ENCODE data around the gene CADM2.

Gene CADM2

GRCh38 chr3:85210540-85210939 is 251.8 kb downstream of the CADM2 start:
- no peak for DNase-seq (ENCODE audit: low read depth)
- TF ChIP-seq CTCF (conservative IDR thresholded peaks at IDR 0.05; ENCODE audit: low read depth, low read length): no peak
- H3K4me3 ChIP-seq (ENCODE audit: low read length): no peak overlapping the region

GRCh38 chr3:85228966-85229365 is 270.2 kb downstream of the CADM2 start:
- no peak overlapping the region for H3K4me3 ChIP-seq (ENCODE audit: low read length)
- no peak for DNase-seq (ENCODE audit: low read depth)
- TF ChIP-seq CTCF (conservative IDR thresholded peaks at IDR 0.05; ENCODE audit: low read depth, low read length): no peak

- H3K4me3 ChIP-seq (ENCODE audit: low read length): no peak overlapping the region
- TF ChIP-seq CTCF (conservative IDR thresholded peaks at IDR 0.05; ENCODE audit: low read depth, low read length): no peak
- no peak for DNase-seq (ENCODE audit: low read depth)
Measured at GRCh38 chr3:85244091-85244490, 285.3 kb downstream of the CADM2 start.

GRCh38 chr3:85244519-85244918 is 285.7 kb downstream of the CADM2 start:
- no peak for TF ChIP-seq CTCF (conservative IDR thresholded peaks at IDR 0.05; ENCODE audit: low read depth, low read length)
- DNase-seq (ENCODE audit: low read depth): no peak

DNA sequence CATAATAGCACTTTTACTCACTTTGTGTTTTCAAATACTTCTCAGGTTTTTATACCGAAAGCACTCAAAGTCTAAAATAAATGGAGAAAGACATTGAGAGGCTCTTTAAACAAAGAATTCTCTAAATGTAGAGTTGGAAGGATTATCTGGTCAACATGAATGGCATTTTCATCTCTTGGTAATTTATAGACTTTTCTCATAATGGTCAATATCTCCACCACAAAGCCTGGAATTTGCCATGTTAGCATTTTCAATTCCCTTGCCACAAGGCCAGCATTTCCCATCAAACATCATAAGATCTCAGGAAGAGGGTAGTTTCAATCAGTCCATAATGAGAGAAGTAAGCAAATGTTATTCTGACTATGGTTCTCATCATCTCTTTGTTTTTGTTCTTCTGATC is 293.0 kb downstream of the CADM2 start:
- no peak overlapping the region for H3K4me3 ChIP-seq (ENCODE audit: low read length)
- no peak for TF ChIP-seq CTCF (conservative IDR thresholded peaks at IDR 0.05; ENCODE audit: low read depth, low read length)
- no peak for DNase-seq (ENCODE audit: low read depth)

More at GRCh38 chr3:85244519-85244918, 285.7 kb downstream of the CADM2 start:
- no peak overlapping the region for H3K4me3 ChIP-seq (ENCODE audit: low read length)

GRCh38 chr3:85252686-85253085 is 293.9 kb downstream of the CADM2 start:
- no peak overlapping the region for H3K4me3 ChIP-seq (ENCODE audit: low read length)
- TF ChIP-seq CTCF (conservative IDR thresholded peaks at IDR 0.05; ENCODE audit: low read depth, low read length): no peak
- DNase-seq (ENCODE audit: low read depth): no peak

GRCh38 chr3:85254738-85255137 is 295.9 kb downstream of the CADM2 start:
- no peak overlapping the region for H3K4me3 ChIP-seq (ENCODE audit: low read length)
- DNase-seq (ENCODE audit: low read depth): no peak
- no peak for TF ChIP-seq CTCF (conservative IDR thresholded peaks at IDR 0.05; ENCODE audit: low read depth, low read length)
